GM19043 (cell line): ENCODE results near the gene STYK1.

Source experiments
- ATAC-seq: cut with Tn5 transposase; IDR thresholded peaks from one replicate; pipeline ENCODE4 v1.9.1; 2021; ENCODE audit warnings: low read depth; ENCODE audit not compliant: unreplicated experiment

STYK1 gene, protein sequence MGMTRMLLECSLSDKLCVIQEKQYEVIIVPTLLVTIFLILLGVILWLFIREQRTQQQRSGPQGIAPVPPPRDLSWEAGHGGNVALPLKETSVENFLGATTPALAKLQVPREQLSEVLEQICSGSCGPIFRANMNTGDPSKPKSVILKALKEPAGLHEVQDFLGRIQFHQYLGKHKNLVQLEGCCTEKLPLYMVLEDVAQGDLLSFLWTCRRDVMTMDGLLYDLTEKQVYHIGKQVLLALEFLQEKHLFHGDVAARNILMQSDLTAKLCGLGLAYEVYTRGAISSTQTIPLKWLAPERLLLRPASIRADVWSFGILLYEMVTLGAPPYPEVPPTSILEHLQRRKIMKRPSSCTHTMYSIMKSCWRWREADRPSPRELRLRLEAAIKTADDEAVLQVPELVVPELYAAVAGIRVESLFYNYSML

DNA sequence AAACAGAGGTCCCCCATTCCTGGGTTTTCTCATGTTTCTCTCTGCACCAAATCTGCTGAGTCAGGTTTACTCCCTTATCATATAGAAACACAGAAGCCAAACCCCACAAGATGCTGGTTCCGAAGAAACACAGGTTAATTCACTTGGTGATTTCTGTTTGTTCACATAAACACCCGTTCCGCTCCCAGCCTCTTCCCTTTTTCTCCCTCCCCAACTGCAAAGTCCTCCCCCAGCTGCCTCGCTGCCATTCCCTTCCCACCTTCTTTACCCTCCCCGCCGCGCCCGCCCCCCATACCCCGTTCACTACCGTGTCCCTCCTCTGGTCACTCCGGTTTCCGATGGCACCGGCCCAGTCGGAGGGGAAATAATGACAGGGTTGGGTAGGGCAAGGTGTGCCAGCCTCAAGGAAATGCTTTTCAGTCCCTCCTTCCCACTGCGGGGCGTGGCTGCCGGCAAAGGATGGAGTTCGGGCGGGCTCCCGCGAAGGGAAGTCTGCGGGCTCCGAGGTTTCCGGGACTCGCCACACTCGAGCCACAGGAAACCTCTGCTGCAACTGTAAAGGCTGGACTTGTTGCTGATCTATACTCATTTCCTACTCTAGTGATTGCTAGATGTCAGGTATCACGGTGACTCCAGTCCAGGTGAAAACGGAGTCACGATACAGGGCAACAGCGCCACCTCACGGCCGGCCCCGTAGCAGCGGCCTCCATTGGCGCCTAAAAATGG, at the start of gene STYK1:
STYK1 (minus strand) TSS at position 394 of the 726 bp plus-strand sequence. CDS start 39,434 bp downstream, outside the sequence.
- ATAC-seq, result peak; percentile 67

DNA sequence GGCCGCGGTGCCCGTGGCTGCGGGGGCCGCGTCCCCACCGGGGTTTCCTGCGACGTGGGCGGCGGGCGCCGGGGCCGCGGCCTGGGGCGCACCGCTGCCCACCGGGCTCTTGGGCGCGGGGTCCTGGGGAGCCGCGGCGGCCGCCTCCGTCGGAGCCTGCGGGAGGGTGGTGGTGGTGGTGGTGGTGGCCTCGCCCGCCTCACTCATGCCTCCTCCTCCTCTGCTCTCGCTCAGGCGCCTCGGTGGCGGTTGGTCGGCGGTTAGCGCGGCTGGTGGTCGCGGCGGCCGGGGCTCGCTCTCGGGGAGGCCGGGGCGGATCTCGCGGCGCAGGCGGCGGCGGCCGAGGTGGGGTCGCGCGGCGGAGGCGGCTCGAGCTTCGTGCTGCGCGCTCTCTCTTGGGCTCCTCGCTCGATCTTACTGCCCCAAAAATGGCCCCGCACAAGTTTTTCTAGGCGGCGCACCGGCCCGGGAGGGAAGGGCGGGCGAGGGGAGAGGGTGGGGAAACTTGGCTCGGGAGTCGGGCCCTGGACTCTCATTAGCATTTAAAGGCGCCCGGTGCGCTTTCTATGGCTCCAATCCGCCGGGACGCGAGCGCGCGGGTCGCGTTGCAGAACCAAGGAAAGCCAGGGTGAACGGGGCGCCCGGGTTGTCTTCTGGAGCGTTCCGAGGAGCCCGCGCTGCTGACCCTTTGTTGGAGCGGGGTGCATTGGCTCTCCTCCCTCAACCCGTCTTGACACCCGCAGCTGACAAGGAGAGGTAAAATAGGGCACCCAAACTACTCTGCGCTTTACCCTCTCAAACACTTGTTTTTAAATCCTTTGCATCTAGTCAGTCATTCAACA, 49.3 kb upstream of the STYK1 start, which contains the start of gene YBX3:
YBX3 (minus strand) TSS at position 419 of the 842 bp plus-strand sequence; CDS start at position 207, 212 bp downstream.
- ATAC-seq, result peak; percentile 46

- peak; percentile 28 for ATAC-seq
Measured at GRCh38 chr12:10722502-10722904, 48.7 kb upstream of the STYK1 start.

DNA sequence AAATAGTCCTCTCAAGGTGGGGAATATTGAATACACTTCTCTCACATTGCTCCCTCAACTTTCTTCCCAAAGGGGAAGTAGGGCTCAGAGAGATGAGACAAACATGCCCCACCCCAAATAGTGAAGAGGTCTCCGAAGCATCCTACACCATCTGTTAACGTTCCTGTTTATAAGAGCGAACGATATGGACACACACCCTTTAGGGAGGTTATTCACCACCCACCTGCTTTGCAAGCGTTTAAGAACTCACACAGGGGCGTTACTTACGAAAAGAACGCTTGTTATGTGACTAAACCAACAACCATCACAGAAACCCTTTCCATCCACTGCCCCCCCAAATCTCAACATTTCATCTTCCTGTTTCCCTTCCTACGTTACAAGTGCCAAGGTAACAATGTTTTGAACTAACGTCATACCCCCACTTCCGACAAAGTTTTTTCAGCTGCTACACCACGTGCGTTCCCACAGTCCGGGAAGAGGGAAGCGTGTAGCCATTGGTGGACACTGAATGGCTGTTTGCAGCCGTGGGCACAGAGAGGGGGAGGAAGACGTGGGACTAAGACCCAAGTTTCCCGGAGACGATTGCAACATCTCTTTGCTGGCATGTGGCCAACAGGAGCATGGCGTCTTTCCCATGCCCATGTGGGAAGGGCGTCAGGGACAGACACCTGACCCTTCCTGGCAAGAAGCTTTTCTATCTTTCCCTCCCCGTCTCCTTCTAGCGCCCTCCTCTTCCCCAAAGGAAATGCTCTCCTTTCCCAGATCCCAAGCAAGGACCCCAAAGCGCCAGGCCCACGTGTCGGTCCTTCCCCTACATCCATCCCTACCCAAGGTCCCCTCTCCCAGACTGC, 48.0 kb upstream of the STYK1 start:
- no peak for ATAC-seq

GRCh38 chr12:10720974-10721650, 47.3 kb upstream of the STYK1 start:
- no peak for ATAC-seq

DNA sequence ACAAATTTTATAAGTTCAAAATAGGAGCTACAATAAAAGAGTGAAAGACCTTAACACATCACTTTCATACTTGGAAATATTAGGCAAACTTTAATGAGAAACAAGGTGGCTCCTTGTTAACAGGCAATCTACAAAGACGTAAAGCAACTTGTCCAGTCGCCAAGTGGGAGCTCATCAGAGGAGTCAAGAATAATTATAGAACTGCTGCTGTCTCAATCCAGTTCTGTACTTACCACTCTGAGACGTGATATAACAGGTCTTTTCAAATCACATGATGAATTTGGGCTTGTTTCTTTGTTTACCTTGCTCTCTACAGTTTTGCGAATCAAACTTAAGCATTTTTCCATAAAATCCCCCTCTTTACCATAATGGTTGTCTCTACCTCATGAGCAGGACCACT, 45.6 kb upstream of the STYK1 start:
- no peak for ATAC-seq

DNA sequence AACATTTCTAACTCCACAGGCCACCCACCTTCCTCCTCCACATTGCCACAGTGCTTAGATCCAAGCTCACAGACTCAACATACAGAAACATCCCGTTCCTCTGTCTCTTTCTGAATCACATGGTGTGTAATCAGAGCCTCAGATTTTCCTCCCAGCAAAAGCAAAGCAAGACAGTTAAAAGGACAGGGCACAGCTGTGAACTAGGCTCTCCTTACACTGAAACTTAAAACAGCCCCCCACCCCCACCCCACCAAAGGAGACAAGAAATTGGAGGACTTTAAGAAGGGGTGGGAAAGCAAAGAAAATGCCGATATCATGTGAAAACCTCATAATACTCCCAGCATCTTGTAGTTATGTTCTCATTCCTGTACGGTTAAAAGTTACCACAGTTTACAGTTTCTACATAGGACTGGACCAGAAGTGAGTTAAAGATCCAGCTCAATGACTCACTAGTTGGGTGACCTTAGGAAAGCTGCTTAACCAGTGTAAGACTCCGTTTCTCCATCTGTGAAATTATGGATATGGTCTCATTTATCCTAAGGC, 44.5 kb upstream of the STYK1 start:
- no peak for ATAC-seq

DNA sequence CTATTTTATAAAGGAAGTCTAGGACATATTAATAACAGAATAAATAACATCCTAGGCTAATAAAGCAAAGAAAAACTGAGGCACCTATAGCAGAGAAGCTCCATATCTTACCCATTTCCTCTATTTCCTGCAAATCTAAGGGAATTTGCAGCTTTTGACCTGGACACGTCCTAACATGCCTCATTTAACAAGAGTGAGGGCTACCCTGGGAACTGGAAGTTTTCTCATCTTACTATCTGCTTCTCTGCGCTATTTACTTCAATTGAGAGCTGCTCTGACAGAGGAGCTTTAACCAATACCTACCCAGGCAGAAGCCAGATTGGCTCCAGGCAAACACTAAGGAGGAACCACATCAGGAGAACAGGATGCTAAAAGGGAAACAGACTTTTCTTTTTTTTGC, 43.6 kb upstream of the STYK1 start:
- no peak for ATAC-seq

GRCh38 chr12:10716704-10717315, 43.0 kb upstream of the STYK1 start:
- no peak for ATAC-seq

DNA sequence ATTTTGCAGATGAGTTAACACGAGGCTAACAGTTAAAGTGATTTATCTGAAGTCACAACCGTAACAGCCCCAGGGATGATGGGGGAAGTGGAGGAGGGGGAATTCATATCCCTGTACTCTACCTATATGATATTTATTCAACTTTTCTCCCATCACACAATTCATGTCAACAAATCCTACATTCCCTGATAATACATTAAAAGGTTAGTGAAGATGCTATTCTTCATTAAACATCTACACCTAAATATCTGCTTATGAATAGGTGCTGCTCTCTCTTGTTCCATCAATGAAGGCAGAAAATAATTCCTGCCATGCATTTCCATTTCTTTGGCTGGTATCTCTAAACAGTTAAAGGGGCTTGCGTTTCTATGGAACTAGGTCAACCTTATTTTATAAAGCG, 42.4 kb upstream of the STYK1 start:
- no peak for ATAC-seq

DNA sequence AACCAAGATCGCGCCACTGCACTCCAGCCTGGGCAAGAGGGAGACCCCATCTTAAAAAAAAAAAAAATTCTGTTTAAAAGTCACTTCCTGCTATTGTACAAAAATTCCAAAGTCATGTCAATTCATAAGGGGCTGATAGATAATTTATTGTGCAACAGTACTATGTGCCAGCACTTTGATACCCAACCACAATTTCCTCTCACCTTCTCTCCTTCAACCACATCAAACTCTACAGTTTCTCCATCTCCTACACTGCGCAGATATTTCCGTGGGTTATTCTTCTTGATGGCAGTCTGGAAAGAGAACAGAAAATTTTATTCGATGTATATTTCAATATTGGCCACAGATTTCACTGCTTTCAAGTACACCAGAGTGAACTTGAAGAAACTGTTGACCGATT, 41.6 kb upstream of the STYK1 start:
- no peak for ATAC-seq

GRCh38 chr12:10709808-10710207, 36.0 kb upstream of the STYK1 start:
- no peak for ATAC-seq

DNA sequence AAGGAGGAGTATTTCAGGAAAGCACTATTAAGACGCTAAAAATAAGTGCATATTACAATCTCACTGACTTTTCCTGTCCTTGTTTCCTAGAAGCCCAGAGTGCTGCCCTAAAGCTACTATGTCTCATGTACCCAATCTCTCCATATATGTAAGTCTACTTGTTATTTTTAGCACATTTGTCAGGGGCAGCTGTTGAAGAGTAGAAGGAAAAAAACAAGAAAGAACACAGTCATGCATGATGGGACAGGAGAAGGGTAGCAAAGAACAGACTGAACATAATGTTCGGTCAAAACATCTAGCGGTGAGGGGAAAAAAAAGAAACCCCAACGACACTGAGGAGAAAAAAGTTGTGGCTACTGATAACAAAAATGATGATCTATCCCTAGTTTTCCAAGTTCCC, 35.0 kb upstream of the STYK1 start:
- ATAC-seq, result no peak

DNA sequence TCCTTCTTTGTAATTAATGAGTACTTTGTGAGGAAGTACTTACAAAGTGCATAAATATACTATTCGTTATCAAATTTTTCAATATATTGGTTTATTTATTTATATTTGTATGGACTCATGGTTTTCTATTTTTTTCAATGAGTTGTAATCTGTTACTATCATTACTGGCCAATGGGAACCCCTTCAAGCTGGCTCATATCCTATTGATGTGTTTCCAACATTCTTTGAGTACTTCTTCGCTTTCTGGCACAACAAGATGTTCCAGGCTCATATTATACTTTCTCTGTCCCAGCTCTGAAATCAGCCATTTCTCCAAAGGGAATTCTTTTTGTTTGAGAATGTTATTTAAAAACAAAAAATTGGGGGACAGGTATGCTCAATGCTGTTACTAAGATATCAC, 31.8 kb upstream of the STYK1 start:
- no peak for ATAC-seq

DNA sequence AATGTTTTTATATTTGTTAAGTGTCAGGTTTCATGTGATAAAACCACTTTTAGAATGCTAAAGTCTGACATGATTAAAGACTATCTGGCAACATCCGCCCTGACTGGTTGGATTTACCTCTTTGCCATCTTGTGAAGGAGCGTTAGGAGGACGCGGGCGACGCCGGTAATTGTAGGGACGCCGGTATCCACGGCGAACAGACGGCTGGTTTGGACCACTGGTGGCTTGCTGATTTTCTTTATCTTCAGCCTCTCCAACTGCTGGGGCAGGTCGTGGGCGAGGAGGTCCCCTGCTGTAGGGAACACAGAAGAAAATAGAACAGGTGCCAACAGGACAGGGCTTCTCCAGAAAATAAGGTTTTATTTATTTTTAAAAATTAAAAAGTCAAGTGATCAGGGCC, 28.0 kb upstream of the STYK1 start:
- no peak for ATAC-seq

GRCh38 chr12:10701131-10701681, 27.4 kb upstream of the STYK1 start:
- peak; percentile 63 for ATAC-seq

DNA sequence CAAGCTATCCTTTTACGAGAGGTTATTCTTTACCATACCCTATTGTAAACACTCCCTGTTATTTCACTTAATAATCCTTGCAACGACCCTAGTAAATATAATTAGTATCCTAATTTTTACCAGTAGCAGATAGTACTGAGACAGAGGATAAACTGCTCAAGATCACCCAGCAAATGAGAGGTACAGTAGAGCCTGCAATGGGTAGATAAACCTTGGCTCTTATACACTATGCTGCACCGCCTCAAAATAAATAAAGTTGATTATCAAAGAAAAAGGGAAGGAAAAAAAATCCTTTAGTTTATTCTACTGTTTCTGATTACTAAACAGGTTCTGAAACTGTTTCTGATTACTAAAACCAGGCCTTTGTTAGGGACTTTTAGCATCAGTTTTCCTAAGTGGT, 26.7 kb upstream of the STYK1 start:
- peak; percentile 24 for ATAC-seq

DNA sequence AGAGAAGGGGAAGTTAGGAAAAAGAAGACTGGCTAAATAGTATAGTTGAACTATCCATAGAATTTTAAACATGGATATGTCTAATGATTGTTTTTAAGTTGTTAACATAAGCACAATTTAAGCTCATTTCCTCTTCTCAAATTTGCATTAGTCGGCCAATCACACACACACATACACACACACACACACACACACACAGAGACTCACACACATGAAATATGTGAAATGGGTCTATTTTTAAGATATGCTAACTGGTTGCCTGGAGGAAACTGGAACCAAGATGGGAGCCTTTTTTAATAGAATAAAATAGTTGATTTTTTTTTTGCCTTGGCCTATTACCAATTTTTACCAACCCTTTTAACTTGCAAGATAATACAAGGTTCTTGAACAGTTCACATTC, 24.0 kb upstream of the STYK1 start:
- no peak for ATAC-seq
